Cerebellar nuclear complex (tissue), 1 donor: ENCODE data around the gene SHC4.

Experiments
- DNase-seq, 2 experiments: peaks; one replicate each; lab custom pipeline; 2025; lab: John Stamatoyannopoulos, UW

The SHC4 gene

DNA sequence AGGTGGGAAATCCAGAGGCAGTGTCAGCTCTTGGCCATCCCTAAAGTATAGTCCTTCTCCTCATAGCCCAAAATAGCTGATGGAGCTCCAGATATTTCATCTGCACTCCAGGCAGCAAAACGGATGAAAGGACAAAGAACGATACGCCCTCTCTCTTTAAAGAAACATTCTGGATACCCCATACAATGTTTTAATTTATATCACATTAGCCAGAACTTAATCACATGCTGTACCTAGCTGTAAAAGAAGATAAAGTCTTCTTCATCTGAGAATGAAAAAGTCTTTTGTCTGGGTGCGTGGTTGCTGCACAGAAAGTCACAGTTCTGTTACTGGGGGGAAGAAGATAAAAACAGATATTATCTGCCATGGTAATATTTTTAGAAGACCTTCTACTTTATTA lies 4.3 kb upstream of the SHC4 start:
- DNase-seq = no peak

GRCh38 chr15:48967336-48967735 lies 3.6 kb upstream of the SHC4 start:
- DNase-seq = no peak

- no peak for DNase-seq
Observed at GRCh38 chr15:48966595-48967301, 3.0 kb upstream of the SHC4 start.

DNA sequence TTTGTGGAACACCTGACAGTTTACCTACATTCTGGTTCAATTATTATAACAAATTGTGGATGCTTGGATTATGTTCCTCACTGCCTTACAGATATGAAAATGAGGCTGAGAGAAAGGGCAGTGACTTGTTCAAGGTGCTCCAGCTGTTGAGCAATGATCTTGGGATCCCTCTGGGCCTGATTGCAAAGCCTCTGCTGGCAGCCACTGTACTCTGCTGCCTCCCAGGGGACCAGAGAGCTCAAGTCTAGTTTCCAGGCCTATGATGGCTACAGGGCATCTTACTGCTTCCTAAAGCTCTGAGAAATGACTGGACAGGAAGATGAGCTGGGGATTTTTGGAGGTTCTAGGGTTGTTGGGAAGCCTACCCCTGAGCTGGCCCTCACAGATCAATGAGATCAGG lies 2.3 kb upstream of the SHC4 start:
- no peak for DNase-seq

GRCh38 chr15:48964898-48965297 lies 1.2 kb upstream of the SHC4 start:
- DNase-seq = no peak

- DNase-seq = no peak
Observed at GRCh38 chr15:48962662-48963523, 826 bp downstream of the SHC4 start.

DNA sequence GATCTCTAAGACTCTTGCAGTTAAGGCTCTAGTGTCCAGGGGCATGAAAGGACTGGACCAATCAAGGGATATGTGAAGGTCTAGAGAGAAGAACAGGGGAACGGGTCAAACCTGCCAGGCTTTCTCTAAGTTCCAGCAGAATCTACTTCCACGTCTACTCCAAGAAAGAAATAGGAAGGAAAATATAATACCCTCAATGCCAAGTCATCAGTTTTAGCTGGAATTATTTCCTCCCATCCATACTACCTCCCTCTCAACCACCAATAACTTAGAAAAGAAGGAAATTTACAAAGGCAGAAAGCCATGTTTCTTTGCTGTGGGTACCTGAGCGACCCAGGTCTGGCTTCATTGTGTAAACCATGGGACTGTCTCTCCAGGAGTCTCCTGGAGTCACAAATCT lies 7.8 kb downstream of the SHC4 start:
- DNase-seq = no peak

GRCh38 chr15:48955370-48955769 lies 8.3 kb downstream of the SHC4 start:
- DNase-seq = no peak

DNA sequence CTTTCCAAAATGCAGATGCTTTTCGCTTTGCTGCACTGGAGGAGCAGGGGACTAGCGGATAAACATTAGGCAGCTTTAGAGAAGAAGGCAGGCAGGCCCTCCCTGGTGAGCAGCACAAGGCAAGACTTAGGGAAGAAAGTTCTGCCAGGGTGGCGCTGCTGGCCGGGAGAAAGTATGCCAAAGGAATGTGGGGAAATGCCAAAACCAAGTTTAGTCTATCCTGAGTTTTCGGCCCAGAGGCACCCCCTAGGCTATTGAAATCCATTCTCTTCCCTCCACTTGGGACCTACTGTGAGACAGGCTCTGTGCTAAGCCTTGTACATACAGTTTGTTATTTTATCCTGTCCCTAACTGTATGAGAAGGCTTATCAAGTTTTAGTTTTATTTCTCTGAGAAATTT lies 9.2 kb downstream of the SHC4 start:
- no peak for DNase-seq

DNA sequence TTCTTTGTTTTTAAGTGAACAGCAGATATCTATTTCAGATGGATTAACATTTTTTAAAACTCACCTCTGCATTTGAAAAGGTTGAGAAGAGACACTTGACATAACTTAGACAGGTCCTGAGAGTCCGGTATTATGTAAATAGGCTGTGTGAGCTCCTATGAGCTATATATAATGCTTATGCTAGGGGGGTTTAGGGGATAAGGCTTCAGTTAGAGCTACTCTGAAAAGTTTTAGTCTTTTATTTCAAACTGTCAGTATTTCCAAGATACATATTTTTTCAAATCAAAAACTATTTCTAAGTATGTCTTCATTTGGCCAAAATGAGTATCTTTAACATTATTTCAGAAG lies 16.9 kb downstream of the SHC4 start:
- no peak for DNase-seq

DNA sequence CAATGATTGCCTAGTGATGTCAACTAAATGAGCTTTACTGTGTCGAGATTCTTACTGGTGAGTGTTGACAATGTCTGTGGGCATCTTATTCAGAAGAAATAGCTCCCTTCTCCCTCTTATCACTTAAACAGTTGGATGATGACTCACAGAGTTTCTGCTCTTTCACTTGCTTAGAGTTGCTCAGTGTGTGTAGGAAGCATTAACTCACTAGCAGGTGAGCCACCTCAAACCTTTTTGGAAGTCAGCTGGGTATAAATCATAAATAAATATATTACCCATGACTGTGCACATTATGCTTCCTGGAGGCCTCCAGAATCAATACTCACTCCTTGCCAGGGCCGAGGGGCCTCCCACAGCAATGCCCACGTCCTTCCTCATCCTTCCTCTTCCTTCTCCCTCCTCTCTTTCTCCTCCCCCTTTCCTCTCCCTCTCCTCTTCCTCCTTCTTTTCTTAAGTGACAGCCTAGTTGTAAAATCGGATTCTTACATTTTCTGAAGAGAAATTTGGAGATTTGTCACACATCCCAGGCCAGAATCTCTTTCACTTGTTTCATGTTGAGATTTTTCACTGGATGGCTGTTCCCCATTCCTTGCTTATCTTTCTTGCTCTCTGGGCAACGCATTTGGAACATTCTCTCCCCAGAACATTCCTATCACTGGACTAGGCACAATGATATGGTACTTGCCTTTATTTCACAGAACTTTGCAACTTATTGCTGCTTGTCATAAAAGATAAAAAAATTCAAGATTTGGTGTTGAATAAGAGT lies 17.5 kb downstream of the SHC4 start:
- DNase-seq = no peak

- no peak for DNase-seq
Observed at GRCh38 chr15:48945386-48945785, 18.3 kb downstream of the SHC4 start.

GRCh38 chr15:48941904-48942303 lies 21.8 kb downstream of the SHC4 start:
- no peak for DNase-seq

GRCh38 chr15:48940508-48940907 lies 23.2 kb downstream of the SHC4 start:
- DNase-seq = no peak

GRCh38 chr15:48939648-48940047 lies 24.1 kb downstream of the SHC4 start:
- no peak for DNase-seq

- no peak for DNase-seq
Observed at GRCh38 chr15:48937886-48938285, 25.8 kb downstream of the SHC4 start.

- no peak for DNase-seq
Observed at GRCh38 chr15:48936666-48937065, 27.1 kb downstream of the SHC4 start.

DNA sequence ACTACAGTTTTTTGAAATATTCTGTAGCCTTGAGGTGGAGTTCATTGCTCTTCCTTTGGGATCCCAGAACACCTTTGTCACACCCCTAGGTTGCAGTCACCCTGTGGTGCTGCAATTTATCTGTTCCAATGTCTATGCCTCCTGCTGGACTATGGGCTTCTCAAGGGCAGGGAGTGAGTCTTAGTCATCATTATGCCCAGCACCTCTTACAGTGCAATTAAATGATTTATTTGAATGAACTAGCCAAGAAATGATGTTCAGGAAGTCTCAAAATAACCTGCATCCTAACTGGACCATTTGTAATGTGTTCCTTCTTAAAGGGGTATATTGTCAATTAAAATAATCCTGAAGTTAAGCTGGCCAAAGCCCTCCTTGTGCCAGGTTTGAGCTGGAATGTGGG lies 28.5 kb downstream of the SHC4 start:
- no peak for DNase-seq

GRCh38 chr15:48930735-48931134 lies 33.0 kb downstream of the SHC4 start:
- no peak for DNase-seq

DNA sequence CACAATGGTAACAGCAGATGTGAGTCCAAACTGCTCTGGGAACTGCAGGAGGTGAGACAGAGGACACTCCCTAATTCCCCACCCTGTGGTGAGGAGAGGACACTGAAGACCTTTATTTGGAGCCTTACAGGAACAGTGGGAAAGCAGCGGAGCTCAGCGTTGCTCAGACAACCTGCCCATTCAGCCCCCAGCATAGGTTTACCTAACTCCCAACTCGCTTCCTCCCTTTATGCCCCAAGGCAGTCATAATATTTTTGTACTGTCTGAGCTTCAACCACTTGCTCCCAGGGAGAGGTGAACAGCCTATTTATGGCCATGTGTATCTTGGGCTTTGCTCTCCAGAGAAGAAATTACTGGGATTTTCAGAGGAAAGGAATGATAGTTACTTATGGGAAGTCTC lies 34.1 kb downstream of the SHC4 start:
- DNase-seq = no peak

DNA sequence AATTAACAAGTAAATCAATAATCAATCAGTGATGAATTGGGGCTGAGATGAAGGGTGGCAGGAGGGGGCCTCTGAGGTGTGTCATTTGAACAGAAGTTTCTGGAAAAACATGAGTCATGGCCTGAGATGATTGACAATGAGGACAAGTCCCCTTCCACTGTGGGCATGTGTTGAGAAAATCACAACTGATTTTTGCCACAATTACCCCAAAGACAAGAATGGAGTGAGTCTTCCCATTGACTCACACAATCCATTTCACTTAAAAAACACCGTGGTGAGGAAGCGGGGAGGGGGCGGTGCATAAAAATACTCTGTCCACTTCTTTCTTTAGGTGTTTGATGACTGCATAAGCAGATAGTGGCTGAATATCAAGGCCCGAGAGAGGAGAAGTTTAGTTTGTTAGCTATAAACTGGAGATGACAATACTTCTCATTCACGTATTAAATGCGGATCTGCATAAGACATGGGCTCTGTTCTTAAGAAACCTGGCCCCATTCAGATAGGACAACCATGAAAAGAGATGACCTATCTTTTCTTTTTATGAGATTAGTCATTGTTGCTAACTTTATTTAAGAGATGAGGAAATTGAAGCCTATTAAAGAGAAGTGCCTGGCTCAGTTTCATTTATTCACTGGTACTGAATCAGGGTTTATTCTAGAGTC lies 34.7 kb downstream of the SHC4 start:
- no peak for DNase-seq

- DNase-seq = no peak
Observed at GRCh38 chr15:48925714-48926223, 38.0 kb downstream of the SHC4 start.
